Heart right ventricle (tissue), 16 donors: ENCODE data around the gene TRPV6. TPM values are rescaled to one million over a fixed set of nuclear protein-coding genes. Genes with fewer than 3 reads are reported as not detected.

Experiments used
- ATAC-seq, 8 donors: fragments of 200-7000 bp; cut with Tn5 transposase; one replicate each; pipeline ENCODE4 v1.9.1; 2020; ENCODE audit warnings: mild to moderate bottlenecking in 8 of 8, moderate library complexity in 8 of 8, moderate number of reproducible peaks in 1 of 8
- DNase-seq, 2 donors: peaks; one replicate each; pipeline ENCODE4 v3.0.0-alpha.2; 2020
- H3K27ac ChIP-seq, 10 donors: fragments of 200-600 bp; sonication (generic) in 2 of 10; one replicate each; pipeline versions ENCODE4 v1.5.0 to v1.8.0; 2020 to 2022; ENCODE audit warnings: mild to moderate bottlenecking in 3 of 10
- H3K27me3 ChIP-seq, 7 donors: fragments of 200-600 bp; one replicate each; pipeline ENCODE4 v1.8.0; 2021 to 2022; ENCODE audit warnings: mild to moderate bottlenecking in 2 of 7
- H3K36me3 ChIP-seq, 9 donors: fragments of 200-600 bp; sonication (generic) in 1 of 9; one replicate each; pipeline versions ENCODE4 v1.5.0 to v1.8.0; 2020 to 2022; ENCODE audit warnings: mild to moderate bottlenecking in 2 of 9
- H3K4me1 ChIP-seq, 9 donors: fragments of 200-600 bp; sonication (generic) in 1 of 9; one replicate each; pipeline versions ENCODE4 v1.5.0 to v1.8.0; 2020 to 2022; ENCODE audit warnings: mild to moderate bottlenecking in 4 of 9
- H3K4me3 ChIP-seq, 10 donors: fragments of 200-600 bp; sonication (generic) in 2 of 10; one replicate each; pipeline versions ENCODE4 v1.5.0 to v1.8.0; 2020 to 2022; ENCODE audit warnings: mild to moderate bottlenecking in 7 of 10, moderate library complexity in 2 of 10
- H3K9me3 ChIP-seq, 11 donors: fragments of 200-600 bp in 10 of 11; sonication (generic) in 2 of 11; one replicate each; pipeline versions ENCODE4 v1.5.0 to v1.8.0; 2013 to 2022; ENCODE audit warnings: mild to moderate bottlenecking in 2 of 11, control low read depth in 1 of 11, moderate library complexity in 1 of 11
- CTCF ChIP-seq, 9 donors: fragments of 200-600 bp; sonication (generic) in 2 of 9; IDR thresholded peaks; one replicate each; pipeline versions ENCODE4 v1.5.0 to v1.8.0; 2021 to 2022; ENCODE audit warnings: antibody characterized with exemption in 9 of 9, mild to moderate bottlenecking in 5 of 9, moderate library complexity in 1 of 9
- WGBS, 2 donors: extraction: QIAGEN DNeasy Blood & Tissue Kit; methylation state at CpG; one replicate each; pipeline ENCODE4 v1.1.7; 2013; ENCODE audit warnings: inconsistent platforms in 1 of 2; 5-methylcytosine and 5-hydroxymethylcytosine counted together
- intact Hi-C, 10 donors: fragments of 100-400 bp; cut with DNase I; formaldehyde crosslinking; loops; one replicate each; pipeline versions ENCODE4 v1.11.1 to v1.14.2; 2022
- polyA plus RNA-seq, 2 donors: library from polyadenylated mRNA; stranded (reverse); fragments of 200-250 nt; gene quantifications; one replicate each; pipeline ENCODE4 v1.2.3, GENCODE V29; 2013
- total RNA-seq, 10 donors: library from RNA; stranded (reverse); fragmentation: NEBNext Ultra II Directional in 3 of 10; extraction: Animal tissue kit (Norgen Biotek cat#: 25700) in 3 of 10; gene quantifications; one replicate each; pipeline versions ENCODE4 v1.2.1 to v1.2.4, GENCODE V29; 2021 to 2023
- donor health status: Arrhythmogenic right ventricular cardiomyopathy.
- donor health status: ischemic (EF 13 %, LVEDD 7.1; RV severe dilation, severe dysfunction).
- donor health status: healthy with polysubstance abuse.
- donor health status: DM: no; HTN: yes; CAD: no.
- donor health status: DM: no; HTN: no; CAD: no.
- donor health status: ischemic (EF 25% LVEDD 6.9; RV normal size, moderate dysfunction).
- donor health status: ischemic (EF 25% LVEDD 5.7; RV mildly dilated, moderate dysfunction).
- donor health status: healthy.
- donor health status: DM: yes; HTN: yes; CAD: no.
- donor health status: Ischemic cardiomyopathy.
- donor health status: ischemic (EF 35%, LVEDD 5.7; RV mildly dilated, moderate dysfunction).
- donor health status: nonischemic (EF 11% LVEDD 7.7; RV severe dilation, severe dysfunction).
- donor health status: DM: yes; HTN: yes; CAD: no.
- donor health status: PGD.
- donor health status: ischemic (EF 29% LVEDD 5.4; RV normal size, mild dysfunction).
- donor health status: nonischemic (EF 23%, LVEDD 6.1; RV moderate dilation, normal function).

TRPV6 gene
- total and polyA plus RNA-seq, 12 donors: 0.03 TPM; not detected in 11

GRCh38 chr7:142932386-142933091 is 47.0 kb upstream of the TRPV6 start:
- no peak for DNase-seq
- 50 to 56% methylated on average over 5 of the region's 5 CpGs for WGBS, 2 donors

GRCh38 chr7:142930126-142930730 is 44.7 kb upstream of the TRPV6 start:
- intact Hi-C loops: no loop called here
- peaks cover 0 to 14% (median 0%) of the 10 kb centered on the region in 7 donors for H3K27me3 ChIP-seq
- DNase-seq (no peak), ATAC-seq (no peak)
- 87 to 89% methylated on average over 11 of the region's 11 CpGs for WGBS, 2 donors
- peaks cover 0 to 19% (median 0%) of the 10 kb centered on the region in 9 donors for H3K4me1 ChIP-seq
- H3K4me3 ChIP-seq: no peak overlapping the region
- H3K9me3 ChIP-seq: no peaks in the 10 kb centered on the region
- no peak overlapping the region for H3K27ac ChIP-seq
- no peaks in the 10 kb centered on the region for H3K36me3 ChIP-seq
- no peak for TF ChIP-seq CTCF (IDR thresholded peaks at IDR 0.05)

More at GRCh38 chr7:142932386-142933091, 47.0 kb upstream of the TRPV6 start:
- ATAC-seq: no peak
- Histone ChIP-seq H3K4me3 (no peak overlapping the region), H3K36me3 (no peaks in the 10 kb centered on the region), H3K4me1 (peaks cover 0 to 9% (median 0%) of the 10 kb centered on the region in 9 donors), H3K27me3 (peaks cover 0 to 13% (median 0%) of the 10 kb centered on the region in 7 donors), H3K9me3 (no peaks in the 10 kb centered on the region), H3K27ac (no peak overlapping the region)
- no peak for TF ChIP-seq CTCF (IDR thresholded peaks at IDR 0.05)
- intact Hi-C loops: no loop called here

DNA sequence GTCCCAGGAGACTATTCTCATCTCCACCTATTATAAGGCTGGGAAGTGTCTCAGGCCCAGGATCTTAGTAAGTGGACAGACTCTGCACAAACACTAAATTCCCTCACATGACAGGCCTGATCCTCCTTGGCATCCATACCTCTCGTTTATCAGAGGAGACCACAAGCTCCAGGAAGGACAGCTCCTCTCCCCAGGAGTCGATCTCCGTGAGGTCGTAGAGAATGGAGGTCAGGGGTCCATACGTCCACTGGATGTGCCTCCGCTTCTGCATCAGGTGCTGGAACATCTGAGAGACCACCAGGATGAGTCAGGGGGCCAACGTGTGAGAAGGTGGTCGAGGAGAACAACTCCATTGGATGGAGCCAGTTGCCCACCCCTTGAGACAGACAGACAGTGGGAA is 42.4 kb upstream of the TRPV6 start:
- H3K27me3 ChIP-seq: peaks cover 0 to 8% (median 0%) of the 10 kb centered on the region in 7 donors
- H3K27ac ChIP-seq: peak overlapping the region in 1 of 10 donors; percentile 82
- WGBS, 2 donors: 76 to 86% methylated on average over 8 of the region's 8 CpGs
- no peaks in the 10 kb centered on the region for H3K9me3 ChIP-seq
- H3K4me3 ChIP-seq: peak overlapping the region in 1 of 10 donors; percentile 16
- H3K4me1 ChIP-seq: peaks cover 0 to 19% (median 0%) of the 10 kb centered on the region in 9 donors
- ATAC-seq (no peak), DNase-seq (no peak)
- H3K36me3 ChIP-seq: no peaks in the 10 kb centered on the region
- intact Hi-C loops: no loop called here
- no peak for TF ChIP-seq CTCF (IDR thresholded peaks at IDR 0.05)

- peaks cover 0 to 19% (median 0%) of the 10 kb centered on the region in 9 donors for H3K4me1 ChIP-seq
- intact Hi-C loops: no loop called here
- H3K27ac ChIP-seq: peak overlapping the region in 1 of 10 donors; percentile 82
- peaks cover 0 to 8% (median 0%) of the 10 kb centered on the region in 7 donors for H3K27me3 ChIP-seq
- no peaks in the 10 kb centered on the region for H3K36me3 ChIP-seq
- TF ChIP-seq CTCF (IDR thresholded peaks at IDR 0.05): no peak
- no peak for DNase-seq
- peak in 4 of 8 donors; percentile 19 to 58 (median 49) for ATAC-seq
- H3K9me3 ChIP-seq: no peaks in the 10 kb centered on the region
- WGBS, 2 donors: 53 to 55% methylated on average over 7 of the region's 7 CpGs
- peak overlapping the region in 1 of 10 donors; percentile 16 for H3K4me3 ChIP-seq
Observed at GRCh38 chr7:142927085-142927745, 41.7 kb upstream of the TRPV6 start.
